CD4-positive, alpha-beta T cell treated with Interferon alpha-2 for 1 hour (primary cell): ENCODE data around the gene AXIN1.

Experiments
- DNase-seq, 2 donors: peaks; one replicate each; pipeline ENCODE4 v3.0.0-alpha.2; 2020 to 2022

Gene AXIN1

DNA sequence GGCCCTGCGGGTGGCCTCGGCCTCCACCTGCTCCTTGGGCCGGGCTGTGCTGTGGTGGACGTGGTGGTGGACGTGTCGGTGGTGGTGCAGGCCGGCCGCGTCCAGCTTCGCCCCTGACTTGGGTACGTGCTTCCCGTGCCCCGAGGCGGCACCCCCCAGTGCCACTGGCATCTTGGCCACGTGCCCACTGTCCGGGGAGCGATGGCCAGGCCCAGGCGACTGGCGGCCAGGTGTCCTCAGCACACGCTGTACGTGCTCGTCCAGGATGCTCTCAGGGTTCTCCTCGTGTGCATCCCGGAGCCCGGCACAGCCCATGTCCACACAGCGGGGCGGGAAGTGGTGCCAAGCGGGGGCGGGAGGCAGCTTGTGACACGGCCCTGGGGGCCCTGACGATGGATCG is 54.7 kb downstream of the AXIN1 start:
- DNase-seq = no peak

DNA sequence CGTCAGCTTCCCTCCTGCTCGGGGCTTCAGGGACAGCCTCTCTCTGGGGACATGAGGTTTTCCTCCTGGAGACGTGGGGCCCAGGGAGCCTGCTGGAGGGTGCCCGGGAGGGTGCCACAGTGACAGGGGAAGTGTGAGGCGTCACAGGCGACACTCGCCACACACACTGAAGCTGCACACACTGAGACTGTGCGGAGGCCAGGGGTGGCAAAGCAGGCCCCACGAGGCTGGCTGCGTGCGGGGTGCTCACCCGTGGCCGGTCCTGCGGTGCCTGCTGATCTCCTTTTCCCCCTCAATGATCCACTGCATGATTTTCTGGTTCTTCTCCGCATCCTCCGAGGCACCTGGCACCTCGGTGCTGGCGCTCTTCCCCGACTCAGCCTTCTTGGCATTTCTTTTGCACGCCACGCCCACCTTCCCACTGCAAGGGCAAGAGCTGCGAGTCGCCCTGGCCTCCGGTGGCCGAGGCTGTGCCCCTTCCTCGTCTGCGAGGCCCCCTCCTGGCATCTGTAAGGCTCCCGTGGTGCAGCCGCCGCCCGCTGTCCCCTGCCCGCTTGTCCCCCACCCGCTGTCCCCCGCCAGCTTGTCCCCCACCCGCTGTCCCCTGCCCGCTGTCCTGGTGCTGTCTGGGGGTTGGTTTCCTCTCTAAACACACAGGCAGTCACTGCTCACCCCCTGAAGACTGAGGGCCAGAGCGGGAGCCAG is 55.6 kb downstream of the AXIN1 start:
- DNase-seq = no peak

DNA sequence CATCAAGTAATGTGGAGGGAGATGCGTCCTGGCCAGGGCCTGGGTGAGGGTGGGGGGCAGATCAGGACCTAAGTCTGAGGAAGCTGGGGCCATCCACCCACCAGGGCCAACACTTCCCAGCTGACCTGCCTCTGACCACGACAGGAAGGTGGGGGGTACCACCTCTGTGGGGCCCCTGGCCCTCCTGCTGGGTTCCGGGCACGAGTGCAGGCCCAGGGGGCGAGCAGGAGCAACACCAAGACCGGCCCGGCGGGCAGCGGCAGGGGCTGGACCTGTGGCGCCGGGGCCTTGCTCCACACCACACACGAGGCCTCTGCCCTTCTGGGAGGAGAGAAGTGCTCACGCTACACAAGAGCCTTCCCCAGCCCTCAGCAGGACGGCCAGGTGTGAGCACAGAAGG is 56.2 kb downstream of the AXIN1 start:
- no peak for DNase-seq

DNA sequence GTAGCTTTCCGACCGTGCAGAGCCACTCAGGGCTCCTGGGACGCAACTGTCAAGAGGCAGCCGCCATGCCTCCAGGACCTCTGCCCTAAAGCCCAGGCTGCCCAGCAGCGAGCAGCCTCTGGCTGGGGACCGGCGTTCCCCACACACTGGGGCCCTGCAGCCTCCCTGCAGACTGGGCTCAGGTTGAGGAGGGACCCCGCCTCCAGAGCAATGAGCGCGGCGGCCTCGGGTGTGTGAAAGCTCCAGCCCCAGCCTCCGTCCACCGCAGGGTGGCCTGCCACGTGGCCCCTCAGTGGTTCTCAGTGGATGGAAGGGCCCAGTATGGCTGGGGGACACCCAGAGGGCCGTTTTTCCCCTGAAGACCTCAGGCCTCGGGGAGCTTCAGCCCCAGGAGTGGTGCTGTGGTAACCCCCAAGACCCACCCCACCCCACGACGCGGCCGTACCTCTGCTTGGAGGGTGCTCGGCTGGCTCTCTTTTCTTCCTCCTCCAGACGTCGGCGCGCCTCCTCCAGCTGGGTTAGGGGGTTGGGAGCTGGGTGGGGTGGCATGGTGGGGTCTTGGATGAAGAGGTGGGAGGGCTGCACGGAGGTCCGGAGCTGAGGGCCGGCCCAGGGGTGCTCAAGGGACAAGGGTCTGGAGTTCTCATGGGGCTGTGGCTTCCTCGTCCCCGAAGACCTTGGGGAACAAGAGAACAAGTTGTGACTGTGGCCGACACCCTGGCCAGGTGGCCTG is 59.3 kb downstream of the AXIN1 start:
- DNase-seq = no peak

DNA sequence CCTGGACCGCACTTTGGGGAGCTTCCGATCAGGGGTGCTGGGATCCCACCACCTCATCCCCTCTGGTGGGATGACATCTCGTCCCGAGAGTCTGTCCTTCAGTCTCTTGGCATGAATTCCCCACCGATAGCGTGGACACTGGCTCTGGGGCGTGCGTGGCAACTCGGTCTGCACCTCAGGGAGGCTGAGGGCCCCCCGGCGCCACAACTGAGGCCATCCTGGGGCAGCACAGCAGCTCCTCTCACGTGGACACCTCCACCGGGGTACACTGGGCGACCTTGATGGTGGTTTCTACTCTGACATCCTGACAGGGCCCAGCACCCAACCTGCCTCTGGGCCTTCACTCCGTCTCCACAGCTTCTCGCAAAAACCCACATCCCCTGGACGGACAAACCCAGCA is 61.0 kb downstream of the AXIN1 start:
- DNase-seq = no peak

DNA sequence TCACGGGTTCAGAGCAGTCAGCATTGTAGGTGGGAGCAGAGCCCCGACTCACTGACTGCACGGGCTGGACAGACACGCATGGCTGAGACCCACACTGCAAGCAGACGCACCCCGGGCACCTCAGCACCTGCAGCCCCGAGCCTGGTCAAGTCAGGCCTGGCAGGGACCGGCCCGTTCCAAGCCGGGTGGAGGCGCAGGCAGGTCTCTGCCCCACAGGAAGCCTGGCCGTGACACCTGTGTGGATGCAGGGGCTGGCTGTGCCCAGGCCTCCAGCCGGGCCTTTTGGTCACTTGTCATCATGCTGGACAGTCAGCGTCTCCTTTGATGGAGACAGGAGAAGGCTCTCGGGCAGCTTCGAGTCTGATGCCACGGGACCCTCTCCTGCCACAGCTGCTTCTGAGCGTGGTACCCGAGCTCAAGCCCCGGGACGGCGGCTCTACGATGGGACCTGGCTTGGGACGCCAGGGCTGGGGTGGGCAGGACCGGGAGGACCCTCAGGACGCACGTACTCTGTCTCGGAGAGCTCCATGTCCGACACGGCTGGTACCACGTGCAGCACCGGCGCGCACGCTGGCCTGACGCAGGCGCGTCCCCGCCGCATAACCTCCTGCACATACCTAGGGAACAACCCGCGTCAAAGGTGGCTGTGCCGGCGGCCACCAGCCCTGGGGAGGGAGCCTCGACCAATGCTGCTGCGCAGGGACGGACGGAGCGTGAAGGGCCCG is 61.7 kb downstream of the AXIN1 start:
- no peak for DNase-seq

DNA sequence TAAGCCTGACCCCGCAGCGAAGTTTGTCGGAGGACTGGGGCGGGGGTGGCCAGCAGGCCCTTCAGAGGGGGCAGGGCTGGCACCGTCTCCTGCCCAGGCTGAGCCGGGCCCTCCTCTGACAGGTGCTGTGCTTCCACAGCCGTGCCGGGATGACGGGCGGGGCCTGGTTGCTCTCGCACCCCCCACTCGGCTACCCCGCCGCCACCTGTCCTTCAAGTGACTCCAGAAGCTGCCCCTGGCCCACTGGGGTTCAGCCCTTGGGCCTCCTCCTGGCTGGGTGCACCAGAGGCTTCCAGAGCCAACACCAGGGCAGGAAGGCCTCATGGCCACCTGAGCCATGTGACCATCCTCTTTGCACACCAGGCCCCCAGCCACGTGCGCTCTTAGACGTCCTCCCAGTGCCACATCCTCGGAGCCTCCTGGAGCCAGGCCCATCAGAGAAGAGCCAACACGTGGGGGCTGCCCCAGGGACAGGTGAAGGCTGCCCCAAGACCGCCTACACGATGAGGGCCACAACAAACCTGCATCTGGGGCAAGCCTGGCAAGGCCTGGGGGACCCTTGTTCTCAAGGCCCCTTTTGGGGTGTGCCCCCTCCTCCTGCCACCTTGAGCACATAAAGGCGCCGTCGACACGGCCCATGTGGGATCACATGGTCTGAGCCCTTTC is 62.4 kb downstream of the AXIN1 start:
- DNase-seq = no peak

DNA sequence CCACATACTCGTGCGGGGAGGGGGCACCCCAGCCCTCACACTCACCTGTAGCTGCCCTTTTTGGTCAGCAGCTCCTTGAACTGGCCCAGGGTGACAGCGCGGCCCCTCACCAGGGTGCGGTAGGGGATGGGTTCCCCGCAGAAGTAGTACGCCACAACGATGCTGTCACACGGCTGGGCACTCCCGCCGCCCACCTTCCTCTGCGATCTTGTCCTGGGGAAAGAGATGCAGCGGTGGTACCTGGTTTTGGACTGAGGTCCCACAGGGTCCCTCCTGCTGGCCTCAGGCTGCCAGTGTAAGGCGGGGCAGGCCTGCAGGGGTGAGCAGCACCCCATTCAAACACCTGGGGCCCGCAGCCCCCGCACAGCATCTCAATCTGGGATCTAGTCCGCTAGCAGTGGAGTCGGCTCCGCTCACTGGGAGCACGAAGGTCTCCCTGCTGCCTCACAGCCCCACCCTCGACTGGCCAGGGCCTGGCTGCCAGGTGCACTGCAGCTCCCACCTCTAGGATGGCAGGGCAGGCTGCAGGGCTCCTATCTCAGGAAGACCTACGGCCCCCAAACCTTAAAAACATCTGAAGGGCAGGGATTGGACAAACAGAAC is 63.0 kb downstream of the AXIN1 start:
- no peak for DNase-seq

DNA sequence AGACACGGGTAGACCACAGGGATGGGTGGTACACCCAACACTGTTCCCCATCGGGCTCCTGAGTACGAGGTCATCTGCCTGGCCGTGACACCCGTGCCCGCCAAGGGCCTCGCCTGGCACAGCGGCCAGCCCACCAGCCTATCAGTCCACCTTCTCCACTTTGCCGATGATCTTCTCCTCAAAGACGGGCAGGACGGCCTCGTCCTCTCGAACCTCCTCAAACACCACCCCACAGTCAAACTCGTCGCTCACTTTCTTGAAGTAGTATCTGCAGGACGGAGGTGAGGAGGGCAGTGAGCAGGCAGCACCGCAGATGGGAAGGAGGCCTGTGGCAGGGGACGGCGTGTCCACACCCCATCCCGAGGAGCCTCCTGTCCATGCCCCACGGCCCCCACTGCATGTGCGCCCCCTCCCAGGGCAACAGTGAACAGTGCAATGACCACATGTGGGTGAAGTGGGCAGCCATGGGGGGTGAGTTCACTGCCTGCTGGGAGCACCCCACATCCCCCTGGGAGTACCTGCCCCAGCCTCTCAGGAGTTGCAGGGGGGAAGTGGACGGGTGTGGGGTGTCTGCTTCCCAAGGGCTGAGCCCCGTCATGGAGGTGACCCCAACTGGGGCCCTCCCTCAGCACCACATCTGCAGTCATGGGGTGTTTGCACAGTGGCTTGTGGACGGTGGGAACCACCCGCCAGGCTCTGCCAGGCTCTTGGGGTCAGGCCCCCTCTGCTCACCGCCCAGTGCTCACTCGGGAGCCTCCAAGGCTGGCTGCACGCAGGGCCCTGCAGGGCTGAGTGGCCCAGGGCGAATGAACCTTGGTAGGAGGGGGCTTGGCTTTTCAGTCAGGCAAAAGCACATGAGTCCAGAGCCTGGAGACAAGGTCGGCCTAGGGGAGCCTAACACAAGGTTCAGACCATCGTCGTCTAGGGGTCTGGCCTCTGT is 64.3 kb downstream of the AXIN1 start:
- DNase-seq = no peak

DNA sequence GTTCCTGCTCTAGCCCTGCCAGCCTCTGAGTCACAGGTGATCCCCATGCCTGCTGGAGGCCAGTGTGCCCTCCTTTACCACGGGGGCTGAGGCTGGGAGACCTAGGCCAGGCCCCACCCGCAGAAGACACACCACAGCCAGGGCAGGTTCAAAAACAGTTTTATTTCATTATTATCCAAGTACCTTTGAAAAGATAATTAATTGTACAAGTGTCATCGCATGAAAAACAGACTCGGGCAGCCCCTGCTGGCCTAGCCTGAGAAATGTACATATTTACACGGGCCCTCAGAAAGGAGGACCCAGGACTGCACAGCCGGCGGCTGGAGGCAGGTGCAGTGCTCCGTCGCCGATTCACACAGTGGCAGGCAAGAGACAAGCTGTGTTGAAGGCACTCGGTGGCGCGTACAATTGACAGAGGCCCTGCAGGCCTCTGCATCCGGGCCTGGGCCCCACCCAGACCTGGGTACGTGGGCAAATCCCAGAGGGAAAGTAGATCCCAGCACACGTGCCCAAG is 65.2 kb downstream of the AXIN1 start:
- no peak for DNase-seq

DNA sequence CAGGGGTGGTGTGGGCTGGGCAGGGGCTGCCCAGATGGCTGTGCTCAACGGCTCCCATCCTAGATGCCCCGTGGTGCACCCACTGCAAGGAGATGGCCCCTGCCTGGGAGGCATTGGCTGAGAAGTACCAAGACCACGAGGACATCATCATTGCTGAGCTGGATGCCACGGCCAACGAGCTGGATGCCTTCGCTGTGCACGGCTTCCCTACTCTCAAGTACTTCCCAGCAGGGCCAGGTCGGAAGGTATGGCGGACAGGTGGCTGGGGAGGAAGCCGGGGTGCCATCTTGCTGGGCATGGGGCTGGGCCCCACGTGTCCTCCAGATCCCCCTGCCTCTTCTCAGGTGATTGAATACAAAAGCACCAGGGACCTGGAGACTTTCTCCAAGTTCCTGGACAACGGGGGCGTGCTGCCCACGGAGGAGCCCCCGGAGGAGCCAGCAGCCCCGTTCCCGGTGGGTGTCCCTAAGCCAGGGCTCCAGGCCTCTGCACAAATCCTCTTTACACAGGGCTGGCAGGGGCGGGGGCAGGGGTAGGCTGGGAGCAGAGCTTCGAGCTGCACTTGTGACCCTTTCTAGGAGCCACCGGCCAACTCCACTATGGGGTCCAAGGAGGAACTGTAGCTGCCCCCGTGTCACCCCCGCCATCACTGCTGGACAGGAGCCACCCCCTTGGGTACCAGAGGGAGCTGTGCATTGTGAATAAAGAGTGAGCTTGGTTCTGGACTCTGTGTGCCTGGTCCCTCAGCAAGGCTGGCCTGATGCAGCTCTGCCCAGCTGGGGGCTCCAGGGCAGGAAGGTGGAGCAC is 65.8 kb downstream of the AXIN1 start:
- DNase-seq = no peak

DNA sequence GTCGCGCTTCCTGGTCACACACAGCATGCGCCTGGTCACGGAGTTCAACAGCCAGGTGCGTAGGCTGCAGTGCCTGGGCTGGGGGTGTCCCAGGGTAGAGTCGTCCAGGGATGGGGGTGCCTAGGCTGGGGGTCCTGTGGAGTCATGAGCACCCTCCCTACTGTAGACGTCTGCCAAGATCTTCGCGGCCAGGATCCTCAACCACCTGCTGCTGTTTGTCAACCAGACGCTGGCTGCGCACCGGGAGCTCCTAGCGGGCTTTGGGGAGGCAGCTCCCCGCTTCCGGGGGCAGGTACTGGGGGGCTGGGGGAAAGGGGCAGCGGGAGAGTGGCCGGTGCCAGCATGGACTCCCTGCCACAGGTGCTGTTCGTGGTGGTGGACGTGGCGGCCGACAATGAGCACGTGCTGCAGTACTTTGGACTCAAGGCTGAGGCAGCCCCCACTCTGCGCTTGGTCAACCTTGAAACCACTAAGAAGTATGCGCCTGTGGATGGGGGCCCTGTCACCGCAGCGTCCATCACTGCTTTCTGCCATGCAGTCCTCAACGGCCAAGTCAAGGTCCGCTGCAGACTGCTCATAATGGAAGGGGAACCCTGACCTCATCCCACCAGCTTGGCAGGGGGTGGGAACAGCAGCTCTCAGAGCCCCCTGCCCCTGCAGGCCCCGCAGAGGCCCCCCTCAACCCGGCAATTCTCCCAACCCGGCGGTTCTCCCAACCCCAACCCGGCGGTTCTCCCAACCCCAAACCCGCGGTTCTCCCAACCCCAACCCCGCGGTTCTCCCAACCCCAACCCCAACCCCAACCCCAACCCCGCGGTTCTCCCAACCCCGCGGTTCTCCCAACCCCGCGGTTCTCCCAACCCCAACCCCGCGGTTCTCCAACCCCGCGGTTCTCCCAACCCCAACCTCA is 67.1 kb downstream of the AXIN1 start:
- DNase-seq = no peak

DNA sequence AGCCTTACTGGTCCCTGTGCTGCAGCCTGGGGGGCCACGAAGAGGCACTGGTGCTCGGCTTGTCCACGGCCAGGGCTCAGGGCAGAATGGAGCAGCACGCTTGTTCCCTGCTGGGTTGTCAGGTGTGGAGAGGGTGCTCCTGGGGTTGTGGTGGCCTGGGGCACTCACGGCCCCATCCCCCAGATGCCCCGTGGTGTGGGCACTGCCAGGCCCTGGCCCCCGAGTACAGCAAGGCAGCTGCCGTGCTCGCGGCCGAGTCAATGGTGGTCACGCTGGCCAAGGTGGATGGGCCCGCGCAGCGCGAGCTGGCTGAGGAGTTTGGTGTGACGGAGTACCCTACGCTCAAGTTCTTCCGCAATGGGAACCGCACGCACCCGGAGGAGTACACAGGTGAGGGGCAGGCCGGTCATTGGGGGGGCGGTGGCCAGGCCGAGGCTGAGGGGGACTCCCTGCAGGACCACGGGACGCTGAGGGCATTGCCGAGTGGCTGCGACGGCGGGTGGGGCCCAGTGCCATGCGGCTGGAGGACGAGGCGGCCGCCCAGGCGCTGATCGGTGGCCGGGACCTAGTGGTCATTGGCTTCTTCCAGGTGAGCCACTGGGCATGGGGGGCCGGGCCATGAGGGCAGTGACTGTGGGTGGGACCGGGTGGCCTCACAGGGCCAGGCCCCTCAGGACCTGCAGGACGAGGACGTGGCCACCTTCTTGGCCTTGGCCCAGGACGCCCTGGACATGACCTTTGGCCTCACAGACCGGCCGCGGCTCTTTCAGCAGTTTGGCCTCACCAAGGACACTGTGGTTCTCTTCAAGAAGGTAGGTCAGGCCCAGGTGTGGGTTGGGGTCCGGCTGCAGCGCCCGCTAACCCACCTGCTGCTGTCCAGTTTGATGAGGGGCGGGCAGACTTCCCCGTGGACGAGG is 68.1 kb downstream of the AXIN1 start:
- no peak for DNase-seq

DNA sequence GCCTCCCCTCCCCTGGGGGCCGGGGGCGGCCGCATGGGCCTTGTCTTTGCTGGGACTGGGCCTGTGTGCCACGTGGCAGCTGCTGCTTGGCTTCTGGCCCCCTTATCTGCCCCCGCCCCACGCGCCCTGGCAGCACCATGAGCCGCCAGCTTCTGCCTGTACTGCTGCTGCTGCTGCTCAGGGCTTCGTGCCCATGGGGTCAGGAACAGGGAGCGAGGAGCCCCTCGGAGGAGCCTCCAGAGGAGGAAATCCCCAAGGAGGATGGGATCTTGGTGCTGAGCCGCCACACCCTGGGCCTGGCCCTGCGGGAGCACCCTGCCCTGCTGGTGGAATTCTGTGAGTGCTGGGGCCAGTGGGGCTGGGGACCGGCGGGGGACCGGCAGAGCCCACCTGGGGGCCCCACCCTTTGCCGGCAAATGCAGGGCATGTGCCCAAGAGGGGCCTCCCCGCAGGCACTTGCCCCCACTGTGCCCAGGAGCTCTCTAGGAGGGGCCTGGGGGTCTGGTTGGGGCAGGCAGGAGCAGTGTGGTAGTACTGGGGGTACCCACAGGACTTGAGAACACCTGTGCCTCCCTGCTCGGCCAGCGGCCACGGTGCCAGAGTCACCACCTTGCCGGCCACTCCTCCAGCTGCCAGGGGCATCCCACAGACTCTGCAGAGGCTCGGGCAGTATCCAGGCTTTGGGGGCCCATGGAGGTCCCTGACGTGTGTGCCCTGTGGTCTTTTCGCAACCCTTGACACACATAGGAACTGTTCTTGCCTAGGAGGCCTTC is 69.3 kb downstream of the AXIN1 start, which contains the start of gene PDIA2:
TSS of gene PDIA2 (plus strand) at position 132 of the 773 bp plus-strand sequence. CDS start at position 138, 6 bp downstream.
- DNase-seq = no peak

DNA sequence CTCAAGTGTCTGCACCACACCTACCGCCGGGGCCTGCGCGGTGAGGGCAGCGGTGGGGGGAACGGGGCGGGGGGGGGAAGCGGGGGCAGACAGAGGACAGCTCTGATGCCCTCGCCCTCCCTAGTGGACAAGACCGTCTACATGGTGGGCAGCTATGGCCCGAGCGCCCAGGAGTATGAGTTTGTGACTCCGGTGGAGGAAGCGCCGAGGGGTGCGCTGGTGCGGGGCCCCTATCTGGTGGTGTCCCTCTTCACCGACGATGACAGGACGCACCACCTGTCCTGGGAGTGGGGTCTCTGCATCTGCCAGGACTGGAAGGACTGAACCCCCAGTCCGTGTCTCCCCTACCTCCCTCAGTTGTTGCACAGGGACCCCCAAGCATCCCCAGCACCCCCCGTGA is 70.0 kb downstream of the AXIN1 start:
- DNase-seq = no peak

DNA sequence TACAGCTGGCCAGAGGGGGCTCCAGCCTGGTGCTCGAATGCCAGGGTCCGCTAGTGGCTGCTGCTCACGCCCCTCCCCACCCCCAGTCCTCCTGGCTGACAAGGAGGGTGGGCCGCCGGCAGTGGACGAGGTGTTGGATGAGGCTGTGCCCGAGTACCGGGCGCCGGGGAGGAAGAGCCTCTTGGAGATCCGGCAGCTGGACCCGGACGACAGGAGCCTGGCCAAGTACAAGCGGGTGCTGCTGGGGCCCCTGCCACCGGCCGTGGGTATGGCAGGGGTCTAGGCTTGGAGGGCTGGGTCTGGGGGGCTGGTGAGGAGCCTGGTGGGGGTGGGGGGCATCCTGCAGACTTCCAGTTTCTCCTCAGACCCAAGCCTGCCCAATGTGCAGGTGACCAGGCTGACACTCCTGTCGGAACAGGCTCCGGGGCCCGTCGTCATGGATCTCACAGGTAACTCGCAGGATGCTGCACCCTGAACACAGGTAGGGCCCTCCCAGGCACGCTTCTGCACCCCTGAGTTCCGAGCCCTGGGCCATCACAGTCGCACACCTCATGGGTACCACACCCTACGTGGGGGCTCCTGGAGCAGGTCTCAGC is 70.8 kb downstream of the AXIN1 start:
- no peak for DNase-seq
